HepG2 (cell line): ENCODE data around the gene FAM83C. TPM values are rescaled to one million over a fixed set of nuclear protein-coding genes. Genes with fewer than 3 reads are reported as not detected.

ENCODE experiments used
- AKAP8 ChIP-seq: sonication (generic); formaldehyde crosslinking; IDR thresholded peaks from 2 replicates; pipeline ENCODE4 v1.5.1; 2020; ENCODE audit warnings: mild to moderate bottlenecking, missing genetic modification reagents
- CC2D1A ChIP-seq: sonication (generic); formaldehyde crosslinking; IDR thresholded peaks from 2 replicates; pipeline ENCODE4 v1.8.1; 2023; ENCODE audit warnings: mild to moderate bottlenecking, missing genetic modification reagents
- EED ChIP-seq: sonication (generic); formaldehyde crosslinking; IDR thresholded peaks from 2 replicates; pipeline ENCODE4 v1.5.0; 2020; ENCODE audit warnings: mild to moderate bottlenecking, missing genetic modification reagents
- ETV5 ChIP-seq: IDR thresholded peaks from 2 replicates; pipeline ENCODE4 v1.6.1; 2018; ENCODE audit warnings: missing biosample characterization, missing genetic modification reagents, inconsistent platforms, borderline replicate concordance
- GATAD2A ChIP-seq: IDR thresholded peaks from 2 replicates; pipeline ENCODE4 v1.6.1; 2016
- HNRNPL ChIP-seq: fragments of 200-400 bp; formaldehyde crosslinking; IDR thresholded peaks from 2 replicates; pipeline ENCODE4 v1.6.1; 2017; ENCODE audit warnings: mild to moderate bottlenecking, low read depth, low read length
- HOXA3 ChIP-seq: sonication (generic); formaldehyde crosslinking; IDR thresholded peaks from 2 replicates; pipeline ENCODE4 v1.5.0; 2020; ENCODE audit warnings: missing genetic modification reagents
- IRX3 ChIP-seq: sonication (generic); formaldehyde crosslinking; IDR thresholded peaks from 2 replicates; pipeline ENCODE4 v1.8.1; 2023; ENCODE audit warnings: mild to moderate bottlenecking, low read depth, missing genetic modification reagents, borderline replicate concordance
- JDP2 ChIP-seq: sonication (generic); formaldehyde crosslinking; IDR thresholded peaks from 2 replicates; pipeline ENCODE4 v1.8.1; 2022; ENCODE audit warnings: missing genetic modification reagents, borderline replicate concordance
- LCORL ChIP-seq, 2 experiments: fragments of 450-650 bp in 1 of 2; sonication (generic) in 1 of 2; formaldehyde crosslinking in 1 of 2; IDR thresholded peaks; 2 replicates each; pipeline versions ENCODE4 v1.5.0 to v1.6.1; 2017 to 2020; ENCODE audit warnings: antibody characterized with exemption in 1 of 2, missing genetic modification reagents in 1 of 2
- NFKB2 ChIP-seq: sonication (generic); formaldehyde crosslinking; IDR thresholded peaks from 2 replicates; pipeline ENCODE4 v1.4.0; 2020; ENCODE audit warnings: missing genetic modification reagents, borderline replicate concordance
- RORA ChIP-seq: sonication (generic); formaldehyde crosslinking; IDR thresholded peaks from 2 replicates; pipeline ENCODE4 v1.5.0; 2020; ENCODE audit warnings: mild to moderate bottlenecking, missing genetic modification reagents, moderate library complexity
- THAP7 ChIP-seq: sonication (generic); formaldehyde crosslinking; IDR thresholded peaks from 2 replicates; pipeline ENCODE4 v1.8.1; 2023; ENCODE audit warnings: mild to moderate bottlenecking, missing genetic modification reagents
- ZBTB38 ChIP-seq: sonication (generic); formaldehyde crosslinking; IDR thresholded peaks from 2 replicates; pipeline ENCODE4 v1.5.1; 2020; ENCODE audit warnings: mild to moderate bottlenecking, missing genetic modification reagents
- ZFAT ChIP-seq: sonication (generic); formaldehyde crosslinking; conservative IDR thresholded peaks from 2 replicates; pipeline ENCODE4 v1.8.1; 2023; ENCODE audit warnings: missing genetic modification reagents, inconsistent platforms
- ZNF224 ChIP-seq: sonication (generic); formaldehyde crosslinking; IDR thresholded peaks from 2 replicates; pipeline ENCODE4 v1.5.0; 2020; ENCODE audit warnings: mild to moderate bottlenecking, missing genetic modification reagents
- ZNF251 ChIP-seq: sonication (generic); formaldehyde crosslinking; IDR thresholded peaks from 2 replicates; pipeline ENCODE4 v1.9.0; 2021; ENCODE audit warnings: mild to moderate bottlenecking, missing genetic modification reagents
- ZNF503 ChIP-seq: sonication (generic); formaldehyde crosslinking; IDR thresholded peaks from 2 replicates; pipeline ENCODE4 v1.4.0; 2020; ENCODE audit warnings: missing genetic modification reagents
- ZNF674 ChIP-seq: sonication (generic); formaldehyde crosslinking; IDR thresholded peaks from 2 replicates; pipeline ENCODE4 v1.5.0; 2020; ENCODE audit warnings: low read depth, mild to moderate bottlenecking, missing genetic modification reagents
- ZNF761 ChIP-seq: sonication (generic); formaldehyde crosslinking; conservative IDR thresholded peaks from 2 replicates; pipeline ENCODE4 v1.4.0; 2020; ENCODE audit warnings: mild to moderate bottlenecking, missing genetic modification reagents
- ZSCAN5A ChIP-seq: sonication (generic); formaldehyde crosslinking; IDR thresholded peaks from 2 replicates; pipeline ENCODE4 v1.8.0; 2022; ENCODE audit warnings: mild to moderate bottlenecking, missing genetic modification reagents, borderline replicate concordance
- polyA plus RNA-seq, 8 experiments: library from polyadenylated mRNA; depleted of rRNA in 3 of 8; stranded (reverse) in 7 of 8; unstranded in 1 of 8; fragments of >200 nt; fragmentation: Illumina TruSeq in 4 of 8; extraction: Trizol in 4 of 8; gene quantifications; 2 replicates each; pipeline versions ENCODE4 v1.2.1 to v1.2.3, GENCODE V29; 2011 to 2016; ENCODE audit warnings: low read depth in 4 of 8, missing spikeins in 1 of 8, mixed read lengths in 1 of 8; ENCODE audit not compliant: insufficient read depth in 1 of 8
- total RNA-seq, 5 experiments: library from RNA; depleted of rRNA; stranded (reverse); fragments of >200 nt; fragmentation: Illumina TruSeq; extraction: Trizol; gene quantifications; 2 replicates each; pipeline ENCODE4 v1.2.3, GENCODE V29; 2016; ENCODE audit warnings: low read depth in 1 of 5
- TF ChIP-seq, protein P1 (sequence below): sonication (generic); formaldehyde crosslinking; IDR thresholded peaks from 2 replicates; pipeline ENCODE4 v1.5.1; 2020; ENCODE audit warnings: mild to moderate bottlenecking, moderate library complexity, missing genetic modification reagents
- TF ChIP-seq, protein P2 (sequence below): sonication (generic); formaldehyde crosslinking; IDR thresholded peaks from 2 replicates; pipeline ENCODE4 v1.5.0; 2020; ENCODE audit warnings: missing genetic modification reagents

The FAM83C gene
- total and polyA plus RNA-seq, 2 of the 13 experiments (the other 11 are each of a cell fraction or from before 2014, with no cell fraction given) = 0.04 TPM; not detected in 1

- TF ChIP-seq ZSCAN5A (CRISPR knock-in tag) = no peak
- no peak for TF ChIP-seq THAP7 (CRISPR knock-in tag)
- TF ChIP-seq CC2D1A (CRISPR knock-in tag) = no peak
- no peak for TF ChIP-seq IRX3 (CRISPR knock-in tag)
- TF ChIP-seq NFKB2 (CRISPR knock-in tag) = 0 out of 2 replicates have a peak, but pooled peaks have one; percentile 49
- TF ChIP-seq ZNF251 (CRISPR knock-in tag) = no peak
- TF ChIP-seq, protein P1, sequence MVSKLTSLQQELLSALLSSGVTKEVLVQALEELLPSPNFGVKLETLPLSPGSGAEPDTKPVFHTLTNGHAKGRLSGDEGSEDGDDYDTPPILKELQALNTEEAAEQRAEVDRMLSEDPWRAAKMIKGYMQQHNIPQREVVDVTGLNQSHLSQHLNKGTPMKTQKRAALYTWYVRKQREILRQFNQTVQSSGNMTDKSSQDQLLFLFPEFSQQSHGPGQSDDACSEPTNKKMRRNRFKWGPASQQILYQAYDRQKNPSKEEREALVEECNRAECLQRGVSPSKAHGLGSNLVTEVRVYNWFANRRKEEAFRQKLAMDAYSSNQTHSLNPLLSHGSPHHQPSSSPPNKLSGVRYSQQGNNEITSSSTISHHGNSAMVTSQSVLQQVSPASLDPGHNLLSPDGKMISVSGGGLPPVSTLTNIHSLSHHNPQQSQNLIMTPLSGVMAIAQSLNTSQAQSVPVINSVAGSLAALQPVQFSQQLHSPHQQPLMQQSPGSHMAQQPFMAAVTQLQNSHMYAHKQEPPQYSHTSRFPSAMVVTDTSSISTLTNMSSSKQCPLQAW = peak; percentile 70; the same call in 1 of the 2 replicates
- TF ChIP-seq ZBTB38 (CRISPR knock-in tag) = peak; percentile 62; the same call in 1 of the 2 replicates
- TF ChIP-seq, protein P2, sequence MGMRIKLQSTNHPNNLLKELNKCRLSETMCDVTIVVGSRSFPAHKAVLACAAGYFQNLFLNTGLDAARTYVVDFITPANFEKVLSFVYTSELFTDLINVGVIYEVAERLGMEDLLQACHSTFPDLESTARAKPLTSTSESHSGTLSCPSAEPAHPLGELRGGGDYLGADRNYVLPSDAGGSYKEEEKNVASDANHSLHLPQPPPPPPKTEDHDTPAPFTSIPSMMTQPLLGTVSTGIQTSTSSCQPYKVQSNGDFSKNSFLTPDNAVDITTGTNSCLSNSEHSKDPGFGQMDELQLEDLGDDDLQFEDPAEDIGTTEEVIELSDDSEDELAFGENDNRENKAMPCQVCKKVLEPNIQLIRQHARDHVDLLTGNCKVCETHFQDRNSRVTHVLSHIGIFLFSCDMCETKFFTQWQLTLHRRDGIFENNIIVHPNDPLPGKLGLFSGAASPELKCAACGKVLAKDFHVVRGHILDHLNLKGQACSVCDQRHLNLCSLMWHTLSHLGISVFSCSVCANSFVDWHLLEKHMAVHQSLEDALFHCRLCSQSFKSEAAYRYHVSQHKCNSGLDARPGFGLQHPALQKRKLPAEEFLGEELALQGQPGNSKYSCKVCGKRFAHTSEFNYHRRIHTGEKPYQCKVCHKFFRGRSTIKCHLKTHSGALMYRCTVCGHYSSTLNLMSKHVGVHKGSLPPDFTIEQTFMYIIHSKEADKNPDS (CRISPR knock-in tag) = no peak
- TF ChIP-seq ZNF761 (CRISPR knock-in tag) = no peak
- no peak for TF ChIP-seq ZNF224 (CRISPR knock-in tag)
- TF ChIP-seq ZNF503 = no peak
- no peak for TF ChIP-seq AKAP8 (CRISPR knock-in tag)
- TF ChIP-seq ZNF674 (CRISPR knock-in tag) = no peak
- TF ChIP-seq EED (CRISPR knock-in tag) = no peak
- no peak; the same call in 1 of the 2 replicates for TF ChIP-seq ETV5
- no peak for TF ChIP-seq ZFAT (CRISPR knock-in tag)
- TF ChIP-seq HNRNPL = no peak
- peak; percentile 62; the same call in 1 of the 2 replicates for TF ChIP-seq GATAD2A (CRISPR knock-in tag)
- TF ChIP-seq HOXA3 = peak; percentile 49; the same call in 1 of the 2 replicates
- TF ChIP-seq LCORL (IDR thresholded peaks at IDR 0.05) = no peak
- TF ChIP-seq LCORL (CRISPR knock-in tag; IDR thresholded peaks at IDR 0.05) = peak; percentile 50; the same call in 1 of the 2 replicates
- TF ChIP-seq JDP2 (CRISPR knock-in tag) = no peak
- TF ChIP-seq RORA (CRISPR knock-in tag) = no peak
Observed at GRCh38 chr20:35306931-35307517, 14.8 kb upstream of the FAM83C start (continued).
